ENCODE data around the gene CAV1. TPM values are rescaled to one million over a fixed set of nuclear protein-coding genes. Genes with fewer than 3 reads are reported as not detected.

CAV1 gene
- total and polyA plus RNA-seq, 2 of the 4 experiments (the other 2 are of a cell fraction) = 1,592 to 1,808 TPM

GRCh38 chr7:116595063-116595462, 70.2 kb downstream of the CAV1 start:
- H3K79me1 ChIP-seq (ENCODE audit: low read depth in 1 of 2, low read length in 2 of 2) = no peaks in the 10 kb centered on the region
- no peak overlapping the region for H2BK5ac ChIP-seq (ENCODE audit: low read depth, low read length, poor library complexity, severe bottlenecking)
- H2AK5ac ChIP-seq (ENCODE audit: low read depth, low read length) = no peak overlapping the region
- no peak overlapping the region for H3K14ac ChIP-seq (replicated peaks; ENCODE audit: low read depth, low read length)
- ATAC-seq (ENCODE audit: low read depth) (no peak), DNase-seq (no peak)
- peaks cover 4% of the 10 kb centered on the region for H3K4me1 ChIP-seq (ENCODE audit: control insufficient read depth, insufficient read depth, low read length)
- H4K20me1 ChIP-seq (ENCODE audit: insufficient read depth, low read length) = no peaks in the 10 kb centered on the region
- H3K9ac ChIP-seq (ENCODE audit: low read depth, low read length) = no peak overlapping the region
- H3K56ac ChIP-seq (ENCODE audit: extremely low read depth, insufficient read depth, low read length) = no peak overlapping the region
- H2BK20ac ChIP-seq (ENCODE audit: low read depth, low read length) = no peak overlapping the region
- dilution Hi-C loops (cut with HindIII; ENCODE audit: low sequenced_read_pairs, unreplicated experiment) (no loop called here), in situ Hi-C loops (cut with MboI; ENCODE audit: low sequenced_read_pairs) (loop anchor here (10.0 kb wide), 1 partner anchor 420 kb away; no protein-coding TSS in a partner anchor), intact Hi-C loops (cut with micrococcal nuclease) (no loop called here)
- WGBS, 2 experiments (ENCODE audit: extremely low coverage in 2 of 2, insufficient read length in 1 of 2) = 94% methylated on average over 8 of the region's 9 CpGs; no CpG with 5 or more reads in 1 of the 2 experiments
- H3K9me1 ChIP-seq (ENCODE audit: insufficient read depth, low read length) = no peaks in the 10 kb centered on the region
- H4K91ac ChIP-seq (ENCODE audit: insufficient read depth, low read depth, low read length) = no peak overlapping the region
- no peak overlapping the region for H3K4me2 ChIP-seq (ENCODE audit: low read depth, low read length)
- CTCF ChIA-PET = no interaction called here
- no peak overlapping the region for H3K23ac ChIP-seq (ENCODE audit: low read depth, low read length)
- H2BK15ac ChIP-seq (ENCODE audit: low read depth, low read length) = no peak overlapping the region
- TF ChIP-seq SMC3 (IDR thresholded peaks at IDR 0.05; ENCODE audit: low read depth, low read length) (no peak), USF2 (IDR thresholded peaks at IDR 0.05; ENCODE audit: low read depth, low read length) (no peak), ELK1 (IDR thresholded peaks at IDR 0.05; ENCODE audit: borderline replicate concordance, low read depth, low read length) (no peak), MXI1 (IDR thresholded peaks at IDR 0.05; ENCODE audit: borderline replicate concordance, low read depth, low read length) (no peak), CHD1 (IDR thresholded peaks at IDR 0.05; ENCODE audit: low read depth, low read length) (no peak), FOS (IDR thresholded peaks at IDR 0.05; ENCODE audit: low read depth, low read length) (no peak), MAZ (IDR thresholded peaks at IDR 0.05; ENCODE audit: borderline replicate concordance, low read depth, low read length) (no peak), CEBPB (IDR thresholded peaks at IDR 0.05; ENCODE audit: low read depth, low read length) (no peak), CTCF (conservative IDR thresholded peaks at IDR 0.05; ENCODE audit: low read depth, low read length) (no peak), RFX5 (IDR thresholded peaks at IDR 0.05; ENCODE audit: low read depth, low read length) (no peak), RCOR1 (IDR thresholded peaks at IDR 0.05; ENCODE audit: insufficient replicate concordance, low read length) (no peak), POLR2A (IDR thresholded peaks at IDR 0.05; ENCODE audit: low read depth, low read length) (no peak), MAFK (IDR thresholded peaks at IDR 0.05; ENCODE audit: low read depth, low read length) (no peak), BHLHE40 (IDR thresholded peaks at IDR 0.05; ENCODE audit: low read depth, low read length) (no peak), NFE2L2 (IDR thresholded peaks at IDR 0.05; ENCODE audit: low read depth, low read length) (no peak), RAD21 (IDR thresholded peaks at IDR 0.05; ENCODE audit: low read length) (no peak)
- H3K18ac ChIP-seq (ENCODE audit: low read depth, low read length) = no peak overlapping the region
- no TSS peak for BruUV-seq (replicated peaks)
- no peak overlapping the region for H3K4me3 ChIP-seq (ENCODE audit: insufficient read depth, low read depth, low read length)
- H3K4ac ChIP-seq (ENCODE audit: low read depth, low read length) = no peak overlapping the region
- POLR2A ChIA-PET (ENCODE audit: unreplicated experiment) = no interaction called here
- H2BK120ac ChIP-seq (ENCODE audit: low read depth, low read length) = no peak overlapping the region
- H3K27ac ChIP-seq (ENCODE audit: insufficient read depth, low read length) = no peak overlapping the region
- H3K27me3 ChIP-seq (ENCODE audit: control insufficient read depth, insufficient read depth, low read length) = no peaks in the 10 kb centered on the region
- H2AFZ ChIP-seq (replicated peaks; ENCODE audit: low read length, poor library complexity) = no peak overlapping the region
- H3K9me3 ChIP-seq (ENCODE audit: control insufficient read depth, insufficient read depth, low read length) = no peaks in the 10 kb centered on the region
- H4K5ac ChIP-seq (ENCODE audit: low read depth, low read length) = no peak overlapping the region
- H3K36me3 ChIP-seq (ENCODE audit: control insufficient read depth, insufficient read depth, low read length) = no peaks in the 10 kb centered on the region
- H2AK9ac ChIP-seq (replicated peaks; ENCODE audit: low read depth, low read length, poor library complexity) = no peak overlapping the region
- H4K8ac ChIP-seq (ENCODE audit: low read depth in 2 of 2, low read length in 2 of 2) = no peak overlapping the region
